ENCODE measurements around the gene HINFP. TPM values are rescaled to one million over a fixed set of nuclear protein-coding genes. Genes with fewer than 3 reads are reported as not detected.

HINFP gene
- total RNA-seq, 2 donors from 2014 or later, result 22.3 to 26.1 TPM

DNA sequence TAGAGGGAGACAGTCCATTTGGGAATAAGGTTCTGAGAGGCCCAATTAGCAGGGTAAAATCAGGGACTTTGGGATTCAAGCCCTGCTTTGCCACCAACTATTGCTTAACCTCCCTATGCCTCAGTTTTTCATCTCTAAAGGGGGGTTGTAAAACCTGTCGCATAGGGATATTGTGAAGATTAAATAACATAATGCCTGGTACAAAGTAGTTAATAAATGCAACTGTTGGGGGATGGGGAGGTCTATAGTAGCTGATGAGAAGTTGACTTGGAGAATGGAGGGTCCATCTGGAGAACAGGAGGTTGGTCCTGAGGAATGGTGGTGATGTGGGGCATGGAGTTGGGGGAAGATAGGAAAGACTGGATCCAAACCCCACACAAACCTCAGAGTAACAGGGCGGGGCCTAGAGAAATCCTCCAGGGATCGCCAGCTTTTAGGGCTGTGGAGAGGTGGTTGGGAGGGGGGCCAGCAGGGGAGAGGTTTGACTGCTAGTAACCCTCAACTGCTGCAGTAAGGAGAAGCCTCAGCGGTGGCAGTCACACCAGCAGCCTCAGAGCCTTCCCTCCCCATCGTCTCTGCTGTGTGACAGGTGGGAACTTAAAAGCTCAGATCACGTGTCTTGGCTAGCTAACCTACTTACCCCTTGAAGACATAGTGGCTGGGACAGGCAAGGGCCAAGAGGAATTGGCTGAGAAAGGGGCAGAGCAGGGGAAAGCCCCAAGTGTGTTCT lies 26.4 kb downstream of the HINFP start:
- H3K4me3 Mint-ChIP-seq, result peak overlapping the region; percentile 80
- H3K27me3 Mint-ChIP-seq, result peaks cover 29% of the 10 kb centered on the region
- ATAC-seq (peak; percentile 67), DNase-seq (no peak)
- no peaks in the 10 kb centered on the region for H3K36me3 Mint-ChIP-seq (ENCODE audit: low read depth)
- no peaks in the 10 kb centered on the region for H3K9me3 ChIP-seq (ENCODE audit: control insufficient read depth, low read length, poor library complexity, severe bottlenecking)
- no peak overlapping the region for H3K27ac Mint-ChIP-seq
- H3K4me1 Mint-ChIP-seq, result peaks cover 8% of the 10 kb centered on the region

DNA sequence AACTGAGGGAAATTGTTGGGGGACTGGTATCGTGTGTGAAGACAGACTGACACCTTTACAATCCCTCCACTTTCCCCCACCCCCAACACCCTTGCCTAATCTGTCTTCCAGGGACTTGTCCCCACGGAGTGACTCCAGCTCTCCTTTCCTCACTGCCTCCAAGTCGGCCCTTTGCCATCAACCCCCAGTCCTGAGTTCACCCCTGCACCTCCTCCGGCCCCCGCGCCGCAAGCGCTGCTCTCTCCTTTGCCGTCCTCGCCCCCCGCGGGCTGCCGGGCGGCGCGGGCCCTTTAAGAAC lies 27.3 kb downstream of the HINFP start:
- Mint-ChIP-seq H3K27ac (no peak overlapping the region), H3K4me3 (peak overlapping the region; percentile 80), H3K4me1 (peaks cover 8% of the 10 kb centered on the region), H3K27me3 (peaks cover 33% of the 10 kb centered on the region), H3K36me3 (ENCODE audit: low read depth) (no peaks in the 10 kb centered on the region)
- no peak for DNase-seq
- no peaks in the 10 kb centered on the region for H3K9me3 ChIP-seq (ENCODE audit: control insufficient read depth, low read length, poor library complexity, severe bottlenecking)
- no peak for ATAC-seq

DNA sequence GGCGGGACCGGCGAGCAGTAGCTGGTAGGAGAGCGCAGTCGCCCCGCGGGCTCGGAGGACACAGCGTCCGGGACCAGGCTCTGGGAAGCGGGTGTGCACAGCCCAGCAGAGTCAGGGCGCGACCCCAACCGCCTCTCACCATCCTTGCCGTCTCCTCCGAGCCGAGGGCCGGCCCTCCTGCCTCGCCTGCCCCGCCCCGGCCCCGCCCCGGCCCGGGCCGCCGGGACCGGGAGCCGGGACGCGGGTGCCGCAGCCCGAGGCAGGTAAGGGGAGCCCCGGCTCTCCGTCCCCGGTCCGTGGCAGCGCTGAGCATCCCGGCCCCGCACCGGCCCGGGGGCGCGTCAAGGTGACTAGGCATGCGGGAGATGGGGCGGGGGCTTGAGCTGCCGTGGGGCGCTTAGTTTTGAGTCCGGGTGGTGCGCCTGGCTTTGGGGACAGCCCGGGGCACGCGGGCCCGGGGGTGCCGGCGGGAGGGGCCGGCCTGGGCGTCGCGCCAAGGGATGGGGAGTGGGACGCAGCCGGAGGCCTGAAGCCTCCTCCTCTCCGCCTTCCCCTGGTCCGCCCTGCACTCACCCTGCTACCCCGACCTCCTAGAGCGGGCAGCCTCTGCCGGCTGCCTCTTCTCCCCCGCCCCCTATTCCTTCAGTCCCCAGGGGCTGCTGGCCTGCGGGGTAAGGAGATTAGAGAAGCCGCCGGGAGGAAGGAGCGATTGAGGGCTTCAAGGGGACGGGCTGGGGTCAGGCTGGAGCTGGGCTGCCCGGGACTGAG lies 27.8 kb downstream of the HINFP start, which contains the start of gene ABCG4:
Gene ABCG4, plus strand, starts transcription at position 35 of the 768 bp plus-strand sequence. CDS start 914 bp downstream, outside the sequence.
- peaks cover 35% of the 10 kb centered on the region for H3K27me3 Mint-ChIP-seq
- peak; percentile 54 for ATAC-seq
- H3K9me3 ChIP-seq (ENCODE audit: control insufficient read depth, low read length, poor library complexity, severe bottlenecking), result no peaks in the 10 kb centered on the region
- DNase-seq, result peak in 1 of 3 donors; percentile 24
- peaks cover 8% of the 10 kb centered on the region for H3K4me1 Mint-ChIP-seq
- no peak within 1 kb of the TSS for H3K27ac Mint-ChIP-seq
- no peaks in the 10 kb centered on the region for H3K36me3 Mint-ChIP-seq (ENCODE audit: low read depth)
- peak within 1 kb of the TSS; percentile 80 for H3K4me3 Mint-ChIP-seq

DNA sequence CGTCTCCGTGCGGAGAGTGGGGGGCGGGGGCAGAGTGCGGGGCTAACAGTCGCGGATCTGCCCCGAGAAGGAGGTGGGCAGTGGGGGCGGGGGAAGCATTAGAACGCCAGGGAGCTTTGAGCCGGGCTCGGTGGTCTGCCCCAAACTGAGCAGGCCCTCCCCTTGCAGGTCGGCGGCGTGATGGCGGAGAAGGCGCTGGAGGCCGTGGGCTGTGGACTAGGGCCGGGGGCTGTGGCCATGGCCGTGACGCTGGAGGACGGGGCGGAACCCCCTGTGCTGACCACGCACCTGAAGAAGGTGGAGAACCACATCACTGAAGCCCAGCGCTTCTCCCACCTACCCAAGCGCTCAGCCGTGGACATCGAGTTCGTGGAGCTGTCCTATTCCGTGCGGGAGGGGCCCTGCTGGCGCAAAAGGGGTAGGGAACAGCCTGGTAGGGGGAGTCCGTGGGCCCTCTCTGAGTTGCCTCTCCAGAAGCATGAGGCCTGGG lies 28.5 kb downstream of the HINFP start:
- DNase-seq (no peak), ATAC-seq (no peak)
- H3K9me3 ChIP-seq (ENCODE audit: control insufficient read depth, low read length, poor library complexity, severe bottlenecking), result no peaks in the 10 kb centered on the region
- H3K4me3 Mint-ChIP-seq, result peak overlapping the region; percentile 62
- peaks cover 36% of the 10 kb centered on the region for H3K27me3 Mint-ChIP-seq
- H3K36me3 Mint-ChIP-seq (ENCODE audit: low read depth), result no peaks in the 10 kb centered on the region
- H3K27ac Mint-ChIP-seq, result no peak overlapping the region
- peaks cover 8% of the 10 kb centered on the region for H3K4me1 Mint-ChIP-seq

DNA sequence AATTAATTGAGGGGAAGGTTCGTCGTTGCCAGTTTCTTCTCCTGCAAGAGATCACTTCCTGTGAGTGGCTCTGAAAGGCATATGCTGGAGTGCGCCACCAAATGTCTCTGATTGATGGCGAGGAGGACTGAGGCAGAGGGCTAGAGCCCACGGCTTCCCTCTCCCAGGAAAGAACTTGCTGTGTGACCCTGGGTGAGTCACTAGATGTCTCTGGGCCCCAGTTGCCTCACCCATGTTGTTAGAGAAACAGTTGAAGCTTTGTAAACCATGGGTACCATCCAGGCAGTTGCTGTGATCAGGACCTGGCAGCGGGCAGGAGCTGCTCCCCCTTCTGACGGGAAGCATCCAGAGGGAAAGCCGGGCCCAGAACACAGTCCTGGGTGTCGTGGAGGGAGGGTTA lies 30.7 kb downstream of the HINFP start:
- H3K27ac Mint-ChIP-seq, result no peak overlapping the region
- no peaks in the 10 kb centered on the region for H3K9me3 ChIP-seq (ENCODE audit: control insufficient read depth, low read length, poor library complexity, severe bottlenecking)
- H3K36me3 Mint-ChIP-seq (ENCODE audit: low read depth), result peaks cover 5% of the 10 kb centered on the region
- H3K27me3 Mint-ChIP-seq, result peaks cover 46% of the 10 kb centered on the region
- DNase-seq, result no peak
- H3K4me3 Mint-ChIP-seq, result no peak overlapping the region
- no peak for ATAC-seq
- peaks cover 10% of the 10 kb centered on the region for H3K4me1 Mint-ChIP-seq

DNA sequence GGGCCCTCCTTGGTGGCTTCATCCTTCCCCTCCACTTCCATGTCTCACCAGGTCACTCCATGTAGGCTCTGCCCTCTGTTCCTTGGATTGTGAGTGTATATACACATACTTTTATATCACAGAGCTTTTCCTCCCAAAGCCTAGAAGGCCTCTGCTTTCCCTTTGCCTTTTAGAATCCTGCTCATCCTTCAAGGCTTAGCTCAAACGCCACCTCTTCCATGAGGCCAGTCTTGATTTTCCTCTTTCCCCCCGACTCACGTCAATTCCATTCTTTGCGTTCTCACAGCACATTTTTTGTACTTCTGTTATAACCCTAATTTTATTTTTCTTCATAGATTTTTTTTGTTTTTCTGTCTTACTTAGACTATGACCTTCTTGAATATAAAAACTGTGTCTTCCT lies 31.2 kb downstream of the HINFP start:
- Mint-ChIP-seq H3K4me1 (peaks cover 9% of the 10 kb centered on the region), H3K36me3 (ENCODE audit: low read depth) (peaks cover 5% of the 10 kb centered on the region), H3K4me3 (no peak overlapping the region), H3K27me3 (peaks cover 41% of the 10 kb centered on the region), H3K27ac (no peak overlapping the region)
- DNase-seq (no peak), ATAC-seq (no peak)
- no peaks in the 10 kb centered on the region for H3K9me3 ChIP-seq (ENCODE audit: control insufficient read depth, low read length, poor library complexity, severe bottlenecking)

DNA sequence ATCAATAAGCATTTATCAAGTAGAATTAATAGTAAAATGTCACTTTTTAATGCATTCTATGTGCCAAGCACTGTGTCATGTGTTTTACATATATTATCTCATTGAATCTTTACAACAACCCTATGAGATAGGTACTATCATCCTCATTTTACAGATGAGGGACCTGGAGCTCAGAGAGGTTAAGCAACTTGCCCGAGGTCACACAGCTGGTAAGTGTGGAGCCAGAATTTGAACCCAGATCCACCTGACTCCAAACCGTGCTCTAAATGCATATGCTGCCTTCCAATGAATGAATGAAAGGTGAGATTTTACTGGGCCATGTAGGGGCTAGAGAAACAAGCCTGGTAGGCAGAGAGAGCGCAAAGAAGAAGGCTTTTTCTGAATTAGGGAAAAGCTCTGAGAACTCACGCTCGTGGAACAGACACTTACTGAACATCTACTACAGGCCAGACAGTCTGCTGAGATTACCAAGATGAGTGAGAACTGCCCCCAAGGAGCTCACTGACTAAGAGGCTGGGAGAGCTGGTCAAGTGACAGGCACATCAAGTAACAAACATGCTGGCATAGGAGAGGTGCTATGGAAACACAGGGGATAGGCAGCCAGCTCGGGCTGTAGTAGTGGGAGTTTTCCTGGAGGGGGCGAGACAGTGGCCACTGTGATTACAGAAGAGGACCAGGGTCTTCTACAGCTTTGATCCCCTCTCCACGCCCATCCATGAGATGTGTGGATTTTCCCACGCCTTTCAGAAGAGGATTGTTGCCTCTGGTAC lies 31.9 kb downstream of the HINFP start:
- DNase-seq (no peak), ATAC-seq (no peak)
- no peaks in the 10 kb centered on the region for H3K9me3 ChIP-seq (ENCODE audit: control insufficient read depth, low read length, poor library complexity, severe bottlenecking)
- Mint-ChIP-seq H3K27ac (no peak overlapping the region), H3K4me1 (peaks cover 4% of the 10 kb centered on the region), H3K4me3 (no peak overlapping the region), H3K27me3 (peaks cover 36% of the 10 kb centered on the region), H3K36me3 (ENCODE audit: low read depth) (peaks cover 5% of the 10 kb centered on the region)

DNA sequence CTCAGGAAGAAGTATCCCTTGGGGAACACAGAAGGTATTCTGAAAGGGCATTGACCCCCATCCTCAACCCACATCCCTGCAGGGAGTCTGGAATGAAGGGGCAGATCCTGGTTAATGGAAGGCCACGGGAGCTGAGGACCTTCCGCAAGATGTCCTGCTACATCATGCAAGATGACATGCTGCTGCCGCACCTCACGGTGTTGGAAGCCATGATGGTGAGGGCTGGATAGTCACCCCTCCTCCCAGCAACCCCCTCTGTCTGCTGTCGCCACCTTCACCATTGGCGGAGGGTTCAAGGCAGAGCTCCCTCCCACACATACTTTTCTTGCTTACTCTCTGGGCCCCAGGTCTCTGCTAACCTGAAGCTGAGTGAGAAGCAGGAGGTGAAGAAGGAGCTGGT lies 32.8 kb downstream of the HINFP start:
- Mint-ChIP-seq H3K27ac (no peak overlapping the region), H3K4me3 (no peak overlapping the region), H3K4me1 (peaks cover 4% of the 10 kb centered on the region), H3K36me3 (ENCODE audit: low read depth) (peaks cover 5% of the 10 kb centered on the region), H3K27me3 (peaks cover 36% of the 10 kb centered on the region)
- ATAC-seq (no peak), DNase-seq (no peak)
- H3K9me3 ChIP-seq (ENCODE audit: control insufficient read depth, low read length, poor library complexity, severe bottlenecking), result no peaks in the 10 kb centered on the region

DNA sequence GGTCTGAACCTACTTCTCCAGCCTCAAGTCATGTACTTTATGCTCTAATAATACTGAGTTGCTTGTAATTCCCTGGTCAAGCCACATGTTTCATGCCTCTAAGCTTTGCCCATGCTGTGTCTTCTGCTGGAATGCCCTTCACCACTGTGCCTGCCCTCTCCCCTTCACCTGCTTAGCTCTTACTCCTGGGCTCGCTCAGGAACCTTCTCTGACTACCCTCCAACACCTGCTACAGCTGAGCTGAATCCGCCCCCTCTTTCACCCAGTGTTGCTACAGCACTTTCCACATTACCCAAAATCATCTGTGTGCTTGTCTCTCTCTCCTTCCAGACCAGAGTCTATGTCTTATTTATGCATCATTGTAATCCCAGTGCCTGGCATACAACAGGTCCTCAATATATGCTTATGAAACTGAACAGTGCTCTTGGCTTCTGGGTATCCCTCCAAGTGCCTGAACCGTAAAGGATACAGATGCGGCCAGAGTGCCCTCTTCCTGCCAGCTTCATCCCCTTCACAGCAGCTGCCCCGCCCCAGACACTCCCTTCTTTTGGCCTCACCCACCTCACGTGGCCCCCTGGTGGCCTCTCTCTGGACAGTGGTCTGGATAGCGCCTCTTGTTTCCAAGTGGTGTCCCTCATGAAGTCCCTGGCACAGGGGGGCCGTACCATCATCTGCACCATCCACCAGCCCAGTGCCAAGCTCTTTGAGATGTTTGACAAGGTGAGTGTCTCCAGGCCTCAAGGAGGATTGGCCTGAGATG lies 34.5 kb downstream of the HINFP start:
- Mint-ChIP-seq H3K27me3 (peaks cover 36% of the 10 kb centered on the region), H3K36me3 (ENCODE audit: low read depth) (peaks cover 5% of the 10 kb centered on the region), H3K4me3 (no peak overlapping the region), H3K4me1 (peaks cover 7% of the 10 kb centered on the region), H3K27ac (no peak overlapping the region)
- no peaks in the 10 kb centered on the region for H3K9me3 ChIP-seq (ENCODE audit: control insufficient read depth, low read length, poor library complexity, severe bottlenecking)
- no peak for DNase-seq
- no peak for ATAC-seq

DNA sequence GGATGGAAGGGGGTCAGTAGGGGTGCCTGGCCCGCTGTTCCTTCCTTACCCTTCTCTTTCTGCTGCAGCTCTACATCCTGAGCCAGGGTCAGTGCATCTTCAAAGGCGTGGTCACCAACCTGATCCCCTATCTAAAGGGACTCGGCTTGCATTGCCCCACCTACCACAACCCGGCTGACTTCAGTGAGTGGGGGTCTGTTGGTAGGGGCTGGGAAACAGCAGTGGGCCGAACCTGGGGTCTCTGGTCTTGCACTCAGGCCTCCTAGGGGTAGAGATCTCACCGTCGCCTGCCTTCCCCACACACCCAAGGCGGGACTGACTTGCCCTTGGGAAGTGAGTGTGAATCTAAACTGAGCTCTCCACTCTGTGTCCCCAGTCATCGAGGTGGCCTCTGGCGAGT lies 35.1 kb downstream of the HINFP start:
- DNase-seq (no peak), ATAC-seq (no peak)
- Mint-ChIP-seq H3K36me3 (ENCODE audit: low read depth) (peaks cover 5% of the 10 kb centered on the region), H3K4me3 (no peak overlapping the region), H3K27me3 (peaks cover 36% of the 10 kb centered on the region), H3K27ac (no peak overlapping the region), H3K4me1 (peaks cover 7% of the 10 kb centered on the region)
- H3K9me3 ChIP-seq (ENCODE audit: control insufficient read depth, low read length, poor library complexity, severe bottlenecking), result no peaks in the 10 kb centered on the region

DNA sequence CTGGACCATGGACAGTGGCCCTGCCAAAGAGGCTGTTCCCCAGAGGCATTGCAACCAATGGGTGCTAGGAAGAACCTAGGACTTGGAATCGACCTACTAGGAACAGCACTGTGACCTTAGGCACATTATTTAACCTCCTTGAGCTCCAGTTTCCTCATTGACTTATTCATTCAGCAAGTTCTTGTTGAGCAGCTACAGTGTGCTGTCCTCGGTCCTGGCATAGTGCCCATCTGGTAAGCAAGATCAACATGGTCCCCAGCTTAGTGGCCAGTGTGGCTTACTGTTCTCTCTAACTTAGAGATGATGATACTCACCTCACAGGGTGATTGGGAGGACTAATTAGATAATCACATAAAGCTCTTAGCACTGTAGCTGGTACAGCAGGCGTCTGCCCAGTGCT lies 35.7 kb downstream of the HINFP start:
- H3K4me1 Mint-ChIP-seq, result peaks cover 7% of the 10 kb centered on the region
- H3K27me3 Mint-ChIP-seq, result peaks cover 36% of the 10 kb centered on the region
- H3K4me3 Mint-ChIP-seq, result no peak overlapping the region
- H3K36me3 Mint-ChIP-seq (ENCODE audit: low read depth), result peaks cover 5% of the 10 kb centered on the region
- DNase-seq, result no peak
- H3K9me3 ChIP-seq (ENCODE audit: control insufficient read depth, low read length, poor library complexity, severe bottlenecking), result no peaks in the 10 kb centered on the region
- ATAC-seq, result no peak
- H3K27ac Mint-ChIP-seq, result no peak overlapping the region

DNA sequence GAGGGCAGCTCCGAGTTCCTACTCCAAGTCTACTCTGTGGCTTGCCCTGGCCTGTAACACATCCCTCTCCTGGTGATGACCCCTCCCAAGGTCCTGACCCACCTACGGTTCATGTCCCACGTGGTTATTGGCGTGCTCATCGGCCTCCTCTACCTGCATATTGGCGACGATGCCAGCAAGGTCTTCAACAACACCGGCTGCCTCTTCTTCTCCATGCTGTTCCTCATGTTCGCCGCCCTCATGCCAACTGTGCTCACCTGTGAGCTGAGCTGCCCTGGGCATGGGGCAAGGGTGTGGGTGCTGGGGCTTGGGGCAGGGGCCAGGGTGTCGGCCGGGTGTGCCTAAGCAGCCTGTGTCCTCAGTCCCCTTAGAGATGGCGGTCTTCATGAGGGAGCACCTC lies 37.1 kb downstream of the HINFP start:
- Mint-ChIP-seq H3K36me3 (ENCODE audit: low read depth) (peaks cover 5% of the 10 kb centered on the region), H3K4me1 (peaks cover 7% of the 10 kb centered on the region), H3K27ac (peak overlapping the region; percentile 10), H3K27me3 (peaks cover 29% of the 10 kb centered on the region), H3K4me3 (no peak overlapping the region)
- ATAC-seq, result no peak
- DNase-seq, result no peak
- H3K9me3 ChIP-seq (ENCODE audit: control insufficient read depth, low read length, poor library complexity, severe bottlenecking), result no peaks in the 10 kb centered on the region
